HepG2 (cell line): ENCODE data around the gene AMPH. TPM values are rescaled to one million over a fixed set of nuclear protein-coding genes. Genes with fewer than 3 reads are reported as not detected.

Experiments used
- ATAC-seq: fragments of 200-7000 bp; cut with Tn5 transposase; 3 replicates; pipeline ENCODE4 v1.9.1; 2020; ENCODE audit warnings: mild to moderate bottlenecking, moderate library complexity
- BruUV-seq: library from RNA; stranded (reverse); fragments of 400-500 nt; replicated peaks from 2 replicates; lab custom pipeline; 2021; lab: Mats Ljungman, UMichigan
- CTCF ChIA-PET: fragments of 300-600 bp; formaldehyde crosslinking; extraction: SDS; loops from one replicate; lab custom pipeline; 2021; ENCODE audit warnings: low total read pairs, inconsistent platforms, low intra/inter-chr PET ratio; lab: Yijun Ruan, JAX
- POLR2A ChIA-PET: fragments of 350-600 bp; sonication (Branson Sonifier 250); formaldehyde crosslinking; loops from one replicate; lab custom pipeline; 2020; ENCODE audit warnings: antibody characterized with exemption, inconsistent platforms; lab: Yijun Ruan, JAX
- DNase-seq: peaks from one replicate; pipeline ENCODE4 v3.0.0-alpha.2; 2015; ENCODE audit warnings: low spot score
- FAIRE-seq: peaks from 3 replicates; lab custom pipeline; 2011; peaks lifted over from hg19 to GRCh38; lab: Jason Lieb, UNC
- H2AFZ ChIP-seq: one replicate; pipeline ENCODE4 v1.6.1; 2011; ENCODE audit warnings: low read length, inconsistent platforms
- H3K27ac ChIP-seq: fragments of 300-600 bp; 3 replicates; pipeline ENCODE4 v1.8.0; 2011; ENCODE audit warnings: mixed run types, mild to moderate bottlenecking, mixed read lengths, low read length, inconsistent platforms; ENCODE audit not compliant: insufficient read depth; ENCODE audit errors: extremely low read length
- H3K27me3 ChIP-seq, 2 experiments: fragments of 200-600 bp in 1 of 2; 2 replicates in 1 of 2; 3 replicates in 1 of 2; pipeline versions ENCODE4 v1.6.0 to v1.8.0; 2011; ENCODE audit warnings: low read length in 2 of 2, mild to moderate bottlenecking in 2 of 2, moderate library complexity in 2 of 2, inconsistent platforms in 1 of 2; ENCODE audit not compliant: insufficient read depth in 2 of 2, control insufficient read depth in 1 of 2
- H3K36me3 ChIP-seq, 2 experiments: fragments of 200-600 bp in 1 of 2; replicated peaks in 1 of 2; 2 replicates in 1 of 2; 3 replicates in 1 of 2; pipeline versions ENCODE4 v1.5.1 to v1.8.0; 2011; ENCODE audit warnings: low read length in 2 of 2, inconsistent platforms in 1 of 2; ENCODE audit not compliant: insufficient read depth in 2 of 2, control insufficient read depth in 1 of 2
- H3K4me1 ChIP-seq: 2 replicates; pipeline ENCODE4 v1.5.1; 2012; ENCODE audit warnings: low read length, inconsistent platforms; ENCODE audit not compliant: insufficient read depth
- H3K4me2 ChIP-seq: 2 replicates; pipeline ENCODE4 v1.6.0; 2011; ENCODE audit warnings: low read depth, low read length, inconsistent platforms
- H3K4me3 ChIP-seq, 3 experiments: fragments of 200-600 bp in 1 of 3; sonication (generic), shearing (Covaris generic) in 1 of 3; replicated peaks in 1 of 3; 2 replicates each; pipeline ENCODE4 v1.5.1; 2011 to 2016; ENCODE audit warnings: low read length in 3 of 3, inconsistent platforms in 2 of 3, low read depth in 2 of 3, mild to moderate bottlenecking in 2 of 3, control low read depth in 1 of 3, mixed read lengths in 1 of 3; ENCODE audit not compliant: insufficient read depth in 1 of 3
- H3K79me2 ChIP-seq: one replicate; pipeline ENCODE4 v1.6.1; 2011; ENCODE audit warnings: low read length, inconsistent platforms; ENCODE audit not compliant: insufficient read depth
- H3K9ac ChIP-seq: 2 replicates; pipeline ENCODE4 v1.6.0; 2011; ENCODE audit warnings: mild to moderate bottlenecking, low read depth, low read length, inconsistent platforms; ENCODE audit not compliant: insufficient read depth
- H3K9me3 ChIP-seq: 2 replicates; pipeline ENCODE4 v1.5.1; 2012; ENCODE audit warnings: mild to moderate bottlenecking, low read length
- H4K20me1 ChIP-seq: 2 replicates; pipeline ENCODE4 v1.6.0; 2011; ENCODE audit warnings: inconsistent platforms, mild to moderate bottlenecking, low read length, moderate library complexity; ENCODE audit not compliant: insufficient read depth
- EHMT2 ChIP-seq: fragments of 200-600 bp; sonication (generic); IDR thresholded peaks from 2 replicates; pipeline ENCODE4 v1.7.0; 2017; ENCODE audit warnings: antibody characterized with exemption, low read depth, low read length, borderline replicate concordance
- HNF4G ChIP-seq, 2 experiments: sonication (generic) in 1 of 2; formaldehyde crosslinking in 1 of 2; IDR thresholded peaks; 2 replicates each; pipeline versions ENCODE4 v1.4.0 to v1.6.1; 2011 to 2020; ENCODE audit warnings: borderline replicate concordance in 2 of 2, low read depth in 2 of 2, mild to moderate bottlenecking in 2 of 2, low read length in 1 of 2, missing genetic modification reagents in 1 of 2, moderate library complexity in 1 of 2
- KDM4B ChIP-seq: sonication (generic); formaldehyde crosslinking; IDR thresholded peaks from 2 replicates; pipeline ENCODE4 v1.4.0; 2020; ENCODE audit warnings: missing genetic modification reagents
- MAFG ChIP-seq: sonication (generic); formaldehyde crosslinking; IDR thresholded peaks from 2 replicates; pipeline ENCODE4 v1.5.1; 2020; ENCODE audit warnings: mild to moderate bottlenecking, missing genetic modification reagents
- PPARG ChIP-seq: conservative IDR thresholded peaks from 2 replicates; pipeline ENCODE4 v1.6.1; 2016; ENCODE audit warnings: missing biosample characterization, missing genetic modification reagents
- RCOR2 ChIP-seq: IDR thresholded peaks from 2 replicates; pipeline ENCODE4 v1.6.1; 2016; ENCODE audit warnings: missing biosample characterization, missing genetic modification reagents
- SPEN ChIP-seq: sonication (generic); formaldehyde crosslinking; IDR thresholded peaks from 2 replicates; pipeline ENCODE4 v1.5.1; 2020; ENCODE audit warnings: low read depth, mild to moderate bottlenecking, missing genetic modification reagents
- ZNF180 ChIP-seq: sonication (generic); formaldehyde crosslinking; IDR thresholded peaks from 2 replicates; pipeline ENCODE4 v1.4.0; 2020; ENCODE audit warnings: low read depth, missing genetic modification reagents, borderline replicate concordance
- ZNF205 ChIP-seq: IDR thresholded peaks from 2 replicates; pipeline ENCODE4 v1.6.1; 2018; ENCODE audit warnings: missing biosample characterization, missing genetic modification reagents
- ZNF607 ChIP-seq: sonication (generic); formaldehyde crosslinking; IDR thresholded peaks from 2 replicates; pipeline ENCODE4 v1.5.1; 2020; ENCODE audit warnings: missing genetic modification reagents, mild to moderate bottlenecking, borderline replicate concordance
- ZNF720 ChIP-seq: sonication (generic); formaldehyde crosslinking; IDR thresholded peaks from 2 replicates; pipeline ENCODE4 v1.4.0; 2020; ENCODE audit warnings: missing genetic modification reagents
- WGBS: methylation state at CpG from one replicate; pipeline ENCODE4 v1.1.6; 2017; ENCODE audit warnings: low lambda C conversion rate; 5-methylcytosine and 5-hydroxymethylcytosine counted together
- in situ Hi-C: cut with HindIII; loops from 2 replicates; pipeline ENCODE4 v1.10.0; 2017; ENCODE audit warnings: low pct_unique_long_range_greater_than_20kb; ENCODE audit not compliant: extremely low pct_ligation_motif_present
- intact Hi-C: fragments of 100-400 bp; cut with micrococcal nuclease; formaldehyde crosslinking; loops from one replicate; pipeline ENCODE4 v1.10.0; 2022; ENCODE audit not compliant: unreplicated experiment
- polyA plus RNA-seq, 8 experiments: library from polyadenylated mRNA; depleted of rRNA in 3 of 8; stranded (reverse) in 7 of 8; unstranded in 1 of 8; fragments of >200 nt; fragmentation: Illumina TruSeq in 4 of 8; extraction: Trizol in 4 of 8; gene quantifications; 2 replicates each; pipeline versions ENCODE4 v1.2.1 to v1.2.3, GENCODE V29; 2011 to 2016; ENCODE audit warnings: low read depth in 4 of 8, missing spikeins in 1 of 8, mixed read lengths in 1 of 8; ENCODE audit not compliant: insufficient read depth in 1 of 8
- total RNA-seq, 5 experiments: library from RNA; depleted of rRNA; stranded (reverse); fragments of >200 nt; fragmentation: Illumina TruSeq; extraction: Trizol; gene quantifications; 2 replicates each; pipeline ENCODE4 v1.2.3, GENCODE V29; 2016; ENCODE audit warnings: low read depth in 1 of 5
- TF ChIP-seq, protein P1 (sequence below): sonication (generic); formaldehyde crosslinking; IDR thresholded peaks from 2 replicates; pipeline ENCODE4 v1.8.0; 2022; ENCODE audit warnings: mild to moderate bottlenecking, missing genetic modification reagents, moderate library complexity
- TF ChIP-seq, protein P2 (sequence below): sonication (generic); formaldehyde crosslinking; IDR thresholded peaks from 2 replicates; pipeline ENCODE4 v1.5.0; 2020; ENCODE audit warnings: missing genetic modification reagents, mild to moderate bottlenecking, borderline replicate concordance
- TF ChIP-seq, protein P3 (sequence below): sonication (generic); formaldehyde crosslinking; IDR thresholded peaks from 2 replicates; pipeline ENCODE4 v1.4.0; 2020; ENCODE audit warnings: mild to moderate bottlenecking, low read depth, missing genetic modification reagents

The AMPH gene
- total and polyA plus RNA-seq, 2 of the 13 experiments (the other 11 are each of a cell fraction or from before 2014, with no cell fraction given): not detected

DNA sequence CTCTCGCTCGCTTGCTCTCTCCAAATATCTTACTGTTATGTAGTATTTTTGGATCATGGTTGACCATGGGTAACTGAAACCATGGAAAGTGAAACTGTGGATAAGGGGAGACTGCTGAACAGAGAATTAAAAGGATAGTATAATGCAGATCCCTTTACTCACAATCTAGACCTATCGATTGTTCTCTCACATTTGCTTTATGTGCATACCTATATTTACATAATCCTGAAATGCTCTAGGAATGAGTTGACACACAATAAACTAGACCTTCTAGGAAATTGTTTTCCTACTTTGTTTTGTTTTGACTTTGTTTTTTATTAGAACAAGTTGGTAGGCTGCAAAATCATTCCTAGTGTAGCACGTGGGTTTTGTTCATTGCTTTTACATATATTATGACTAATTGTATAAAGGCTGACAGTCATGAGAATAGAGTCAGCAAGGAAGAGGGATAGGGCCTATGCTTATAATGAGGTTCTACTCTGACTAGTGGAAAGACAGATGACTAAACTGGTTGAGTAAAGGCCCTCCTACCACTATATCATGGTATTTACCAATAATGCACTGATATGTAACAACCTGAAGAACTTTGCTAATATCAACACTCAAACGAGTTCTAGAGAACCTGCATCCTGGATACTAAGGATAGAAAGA, 182.5 kb downstream of the AMPH start:
- Histone ChIP-seq H3K27me3 (no peaks in the 10 kb centered on the region), H3K9ac (no peak overlapping the region), H3K36me3 (no peaks in the 10 kb centered on the region), H4K20me1 (no peaks in the 10 kb centered on the region), H3K4me2 (no peak overlapping the region), H3K79me2 (no peaks in the 10 kb centered on the region), H3K27ac (no peak overlapping the region), H3K4me3 (no peak overlapping the region), H3K9me3 (no peaks in the 10 kb centered on the region), H3K4me1 (no peaks in the 10 kb centered on the region), H2AFZ (no peak overlapping the region)
- intact Hi-C loops: no loop called here
- ChIA-PET POLR2A (no interaction called here), CTCF (no interaction called here)
- TF ChIP-seq, protein P1, sequence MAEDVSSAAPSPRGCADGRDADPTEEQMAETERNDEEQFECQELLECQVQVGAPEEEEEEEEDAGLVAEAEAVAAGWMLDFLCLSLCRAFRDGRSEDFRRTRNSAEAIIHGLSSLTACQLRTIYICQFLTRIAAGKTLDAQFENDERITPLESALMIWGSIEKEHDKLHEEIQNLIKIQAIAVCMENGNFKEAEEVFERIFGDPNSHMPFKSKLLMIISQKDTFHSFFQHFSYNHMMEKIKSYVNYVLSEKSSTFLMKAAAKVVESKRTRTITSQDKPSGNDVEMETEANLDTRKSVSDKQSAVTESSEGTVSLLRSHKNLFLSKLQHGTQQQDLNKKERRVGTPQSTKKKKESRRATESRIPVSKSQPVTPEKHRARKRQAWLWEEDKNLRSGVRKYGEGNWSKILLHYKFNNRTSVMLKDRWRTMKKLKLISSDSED (CRISPR knock-in tag): no peak
- no TSS peak for BruUV-seq
- ATAC-seq (no peak), FAIRE-seq (no peak), DNase-seq (no peak)
- in situ Hi-C loops: no loop called here
- WGBS: 4% methylated on average over 5 of the region's 5 CpGs

DNA sequence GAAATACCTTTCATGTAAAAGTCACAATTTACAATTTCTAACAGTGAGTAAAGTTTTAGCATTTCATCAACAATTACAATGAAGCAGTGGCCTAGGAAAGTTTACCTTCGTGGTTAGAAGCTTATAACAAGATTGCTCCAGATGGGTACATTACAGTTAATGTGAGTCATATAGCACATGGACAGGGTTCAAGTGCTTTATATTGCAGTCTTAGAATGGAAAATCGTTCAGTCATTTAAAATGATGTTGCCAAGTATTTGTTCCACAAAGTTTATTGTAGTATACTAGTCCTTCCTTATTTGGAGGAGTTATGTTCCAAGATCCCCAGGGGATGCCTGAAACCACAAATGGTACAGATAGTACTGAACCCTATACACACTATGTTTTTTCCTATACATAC, 183.1 kb downstream of the AMPH start:
- Histone ChIP-seq H3K79me2 (no peaks in the 10 kb centered on the region), H3K9me3 (no peaks in the 10 kb centered on the region), H3K4me1 (no peaks in the 10 kb centered on the region), H2AFZ (no peak overlapping the region), H3K9ac (no peak overlapping the region), H3K27ac (no peak overlapping the region), H4K20me1 (no peaks in the 10 kb centered on the region), H3K27me3 (no peaks in the 10 kb centered on the region), H3K4me3 (no peak overlapping the region), H3K4me2 (no peak overlapping the region), H3K36me3 (no peaks in the 10 kb centered on the region)
- FAIRE-seq: no peak
- CTCF ChIA-PET: no interaction called here
- DNase-seq: no peak
- POLR2A ChIA-PET: no interaction called here
- no TSS peak for BruUV-seq
- WGBS: 0% methylated on average over 2 of the region's 2 CpGs
- in situ Hi-C loops: no loop called here
- intact Hi-C loops: no loop called here
- ATAC-seq: no peak
- TF ChIP-seq HNF4G (IDR thresholded peaks at IDR 0.05; ENCODE audit: borderline replicate concordance, low read depth, low read length): no peak
- no peak for TF ChIP-seq HNF4G (CRISPR knock-in tag; IDR thresholded peaks at IDR 0.05; ENCODE audit: borderline replicate concordance, low read depth)
- no peak for TF ChIP-seq ZNF607 (CRISPR knock-in tag)
- TF ChIP-seq SPEN: no peak
- TF ChIP-seq ZNF205: no peak
- TF ChIP-seq, protein P2, sequence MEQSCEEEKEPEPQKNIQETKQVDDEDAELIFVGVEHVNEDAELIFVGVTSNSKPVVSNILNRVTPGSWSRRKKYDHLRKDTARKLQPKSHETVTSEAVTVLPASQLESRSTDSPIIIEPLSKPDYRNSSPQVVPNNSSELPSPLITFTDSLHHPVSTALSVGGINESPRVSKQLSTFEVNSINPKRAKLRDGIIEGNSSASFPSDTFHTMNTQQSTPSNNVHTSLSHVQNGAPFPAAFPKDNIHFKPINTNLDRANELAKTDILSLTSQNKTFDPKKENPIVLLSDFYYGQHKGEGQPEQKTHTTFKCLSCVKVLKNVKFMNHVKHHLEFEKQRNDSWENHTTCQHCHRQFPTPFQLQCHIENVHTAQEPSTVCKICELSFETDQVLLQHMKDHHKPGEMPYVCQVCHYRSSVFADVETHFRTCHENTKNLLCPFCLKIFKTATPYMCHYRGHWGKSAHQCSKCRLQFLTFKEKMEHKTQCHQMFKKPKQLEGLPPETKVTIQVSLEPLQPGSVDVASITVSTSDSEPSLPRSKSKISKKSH (CRISPR knock-in tag): no peak
- TF ChIP-seq, protein P3, sequence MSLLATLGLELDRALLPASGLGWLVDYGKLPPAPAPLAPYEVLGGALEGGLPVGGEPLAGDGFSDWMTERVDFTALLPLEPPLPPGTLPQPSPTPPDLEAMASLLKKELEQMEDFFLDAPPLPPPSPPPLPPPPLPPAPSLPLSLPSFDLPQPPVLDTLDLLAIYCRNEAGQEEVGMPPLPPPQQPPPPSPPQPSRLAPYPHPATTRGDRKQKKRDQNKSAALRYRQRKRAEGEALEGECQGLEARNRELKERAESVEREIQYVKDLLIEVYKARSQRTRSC: no peak
- TF ChIP-seq ZNF180 (CRISPR knock-in tag): no peak
- TF ChIP-seq MAFG (CRISPR knock-in tag): no peak
- no peak for TF ChIP-seq RCOR2 (CRISPR knock-in tag)
- no peak for TF ChIP-seq PPARG (CRISPR knock-in tag)
- TF ChIP-seq EHMT2: no peak
- no peak for TF ChIP-seq KDM4B (CRISPR knock-in tag)
- TF ChIP-seq ZNF720 (CRISPR knock-in tag): no peak
